ENCODE results near the gene DUSP16. TPM values are rescaled to one million over a fixed set of nuclear protein-coding genes. Genes with fewer than 3 reads are reported as not detected.

The DUSP16 gene
- total and polyA plus RNA-seq, 4 experiments from 2014 or later = 16.8 to 125 (median 72.5) TPM

GRCh38 chr12:12563290-12563928 lies 746 bp upstream of the DUSP16 start:
- ChIA-PET POLR2A (ENCODE audit: partially characterized antibody) (interaction anchor here (0.5 to 2.9 kb wide), 46 partner anchors 9 to 562 kb away, joined by 3 to 50 read pairs (median 4); partner anchors contain the start of genes BORCS5, CDKN1B and CREBL2), CTCF (ENCODE audit: partially characterized antibody) (interaction anchor here (0.6 to 4.2 kb wide), 25 partner anchors 8 to 206 kb away, joined by 3 to 88 read pairs (median 6); partner anchors contain the start of gene CREBL2)
- H3K36me3 Mint-ChIP-seq = peaks cover 5 to 14% of the 10 kb centered on the region in 2 donors
- peak overlapping the region; percentile 95 to 99 (median 99) for H3K27ac Mint-ChIP-seq
- peak overlapping the region; percentile 86 to 95 (median 92) for H3K4me3 Mint-ChIP-seq
- intact Hi-C loops (cut with micrococcal nuclease) = loop anchor here (2.0 to 5.0 kb wide), 2 partner anchors 89 to 249 kb away; partner anchors contain the start of gene DDX47
- H3K9me3 ChIP-seq (ENCODE audit: control insufficient read depth in 1 of 2, low read length in 2 of 2) = no peaks in the 10 kb centered on the region
- peaks cover 0 to 4% (median 0%) of the 10 kb centered on the region in 8 donors for H3K9me3 Mint-ChIP-seq
- H3K27me3 ChIP-seq (ENCODE audit: insufficient read depth, low read length) = no peaks in the 10 kb centered on the region
- H3K27ac ChIP-seq (ENCODE audit: low read depth, low read length) = peak overlapping the region; percentile 99
- no peaks in the 10 kb centered on the region for H3K27me3 Mint-ChIP-seq
- no peaks in the 10 kb centered on the region for H3K36me3 ChIP-seq (ENCODE audit: insufficient read depth, low read length)
- H3K4me1 ChIP-seq (ENCODE audit: insufficient read depth, low read length) = peaks cover 36% of the 10 kb centered on the region
- peak overlapping the region; percentile 42 to 73 for H3K4me3 ChIP-seq (ENCODE audit: low read length in 2 of 2)
- DNase-seq = no peak
- H3K4me1 Mint-ChIP-seq = peaks cover 19 to 44% (median 32%) of the 10 kb centered on the region in 4 donors

- Mint-ChIP-seq H3K36me3 (peaks cover 5 to 14% of the 10 kb centered on the region in 2 donors), H3K27me3 (no peaks in the 10 kb centered on the region), H3K4me3 (peak overlapping the region; percentile 84 to 95 (median 91)), H3K27ac (peak overlapping the region; percentile 95 to 99 (median 98)), H3K4me1 (peaks cover 28 to 54% (median 40%) of the 10 kb centered on the region in 4 donors), H3K9me3 (peaks cover 0 to 2% (median 0%) of the 10 kb centered on the region in 8 donors)
- Histone ChIP-seq H3K4me3 (ENCODE audit: low read length in 2 of 2) (peak overlapping the region in 1 of 2 donors; percentile 80), H3K27me3 (ENCODE audit: insufficient read depth, low read length) (no peaks in the 10 kb centered on the region), H3K4me1 (ENCODE audit: insufficient read depth, low read length) (peaks cover 45% of the 10 kb centered on the region), H3K36me3 (ENCODE audit: insufficient read depth, low read length) (no peaks in the 10 kb centered on the region), H3K27ac (ENCODE audit: low read depth, low read length) (peak overlapping the region; percentile 99), H3K9me3 (ENCODE audit: control insufficient read depth in 1 of 2, low read length in 2 of 2) (no peaks in the 10 kb centered on the region)
- intact Hi-C loops (cut with micrococcal nuclease) = loop anchor here (1.0 to 5.0 kb wide), 3 partner anchors 49 to 250 kb away; partner anchors contain the start of genes CREBL2 and DDX47
- POLR2A ChIA-PET (ENCODE audit: partially characterized antibody) = interaction anchor here (1.0 to 4.5 kb wide), 46 partner anchors 13 to 205 kb away, joined by 3 to 75 read pairs (median 12); partner anchors contain the start of genes BORCS5, CDKN1B and CREBL2
- DNase-seq = no peak
- CTCF ChIA-PET (ENCODE audit: partially characterized antibody) = interaction anchor here (0.9 to 4.2 kb wide), 8 partner anchors 55 to 185 kb away, joined by 3 to 88 read pairs (median 4); no protein-coding TSS in a partner anchor
Measured at GRCh38 chr12:12562016-12562483, 613 bp downstream of the DUSP16 start.

GRCh38 chr12:12561371-12562015 lies 1.2 kb downstream of the DUSP16 start:
- Histone ChIP-seq H3K9me3 (ENCODE audit: control insufficient read depth in 1 of 2, low read length in 2 of 2) (no peaks in the 10 kb centered on the region), H3K27me3 (ENCODE audit: insufficient read depth, low read length) (no peaks in the 10 kb centered on the region), H3K36me3 (ENCODE audit: insufficient read depth, low read length) (no peaks in the 10 kb centered on the region), H3K27ac (ENCODE audit: low read depth, low read length) (peak overlapping the region; percentile 99), H3K4me3 (ENCODE audit: low read length in 2 of 2) (peak overlapping the region; percentile 80 to 85), H3K4me1 (ENCODE audit: insufficient read depth, low read length) (peaks cover 51% of the 10 kb centered on the region)
- CTCF ChIA-PET (ENCODE audit: partially characterized antibody) = interaction anchor here (0.9 to 2.0 kb wide), 10 partner anchors 14 to 187 kb away, joined by 3 to 7 read pairs (median 4); no protein-coding TSS in a partner anchor
- Mint-ChIP-seq H3K9me3 (peaks cover 0 to 2% (median 0%) of the 10 kb centered on the region in 8 donors), H3K36me3 (peaks cover 5 to 14% of the 10 kb centered on the region in 2 donors), H3K27me3 (no peaks in the 10 kb centered on the region), H3K4me1 (peaks cover 31 to 60% (median 44%) of the 10 kb centered on the region in 4 donors), H3K4me3 (peak overlapping the region; percentile 80 to 95 (median 93)), H3K27ac (peak overlapping the region; percentile 96 to 99 (median 97))
- DNase-seq = peak in 1 of 5 donors; percentile 62
- intact Hi-C loops (cut with micrococcal nuclease) = loop anchor here (1.0 to 5.0 kb wide), 15 partner anchors 9 to 251 kb away; partner anchors contain the start of genes BORCS5, CREBL2, DDX47 and GPR19
- POLR2A ChIA-PET (ENCODE audit: partially characterized antibody) = interaction anchor here (0.7 to 4.5 kb wide), 45 partner anchors 9 to 231 kb away, joined by 3 to 75 read pairs (median 5); partner anchors contain the start of genes BORCS5, CDKN1B and CREBL2

DNA sequence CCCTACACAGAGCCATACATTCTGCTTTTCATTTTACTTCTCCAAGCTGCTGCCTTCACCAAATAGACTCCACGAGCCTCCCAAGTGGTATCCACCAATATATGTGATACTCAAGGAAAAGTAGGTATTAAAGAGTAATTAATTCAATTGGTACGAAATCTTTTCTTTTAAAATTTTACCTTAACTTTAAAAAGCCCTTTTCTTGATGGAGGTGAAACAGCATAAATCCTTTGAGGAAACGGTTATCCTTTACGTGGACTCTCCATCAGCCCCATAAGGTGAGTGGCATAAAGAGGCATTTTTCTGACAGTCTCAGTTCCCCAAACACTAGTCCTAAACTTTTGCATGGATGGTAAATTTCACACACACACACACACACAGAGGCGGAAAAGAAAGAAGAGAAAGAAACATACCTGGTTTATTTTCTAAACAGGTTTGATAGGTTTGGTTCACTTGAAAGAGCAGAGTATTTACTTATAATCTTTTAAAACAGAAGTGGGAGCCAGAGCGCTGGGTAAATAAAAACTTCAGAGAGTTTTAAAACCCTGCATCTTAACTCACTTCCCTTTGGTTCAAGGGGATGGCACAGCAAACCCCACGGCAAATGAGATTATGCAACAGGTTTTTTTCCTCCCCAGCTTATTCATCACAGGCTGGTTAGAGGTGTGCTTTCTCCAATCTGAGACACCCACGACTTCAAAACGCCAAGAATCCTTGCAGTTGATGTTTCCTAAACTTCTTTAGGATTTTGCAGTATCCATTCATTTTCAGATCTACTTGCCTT lies 1.9 kb downstream of the DUSP16 start:
- Mint-ChIP-seq H3K27me3 (no peaks in the 10 kb centered on the region), H3K27ac (peak overlapping the region; percentile 96 to 99 (median 97)), H3K36me3 (peaks cover 5 to 14% of the 10 kb centered on the region in 2 donors), H3K4me1 (peaks cover 31 to 61% (median 44%) of the 10 kb centered on the region in 4 donors), H3K9me3 (peaks cover 0 to 2% (median 0%) of the 10 kb centered on the region in 8 donors), H3K4me3 (peak overlapping the region; percentile 80 to 95 (median 88))
- ChIA-PET CTCF (ENCODE audit: partially characterized antibody) (interaction anchor here (0.5 to 2.0 kb wide), 11 partner anchors 13 to 186 kb away, joined by 3 to 7 read pairs (median 3); no protein-coding TSS in a partner anchor), POLR2A (ENCODE audit: partially characterized antibody) (interaction anchor here (0.7 to 4.5 kb wide), 48 partner anchors 8 to 232 kb away, joined by 3 to 75 read pairs (median 5); partner anchors contain the start of genes BORCS5, CDKN1B and CREBL2)
- no peaks in the 10 kb centered on the region for H3K9me3 ChIP-seq (ENCODE audit: control insufficient read depth in 1 of 2, low read length in 2 of 2)
- no peaks in the 10 kb centered on the region for H3K36me3 ChIP-seq (ENCODE audit: insufficient read depth, low read length)
- H3K27ac ChIP-seq (ENCODE audit: low read depth, low read length) = peak overlapping the region; percentile 99
- DNase-seq = peak; percentile 84 to 90 (median 88)
- intact Hi-C loops (cut with micrococcal nuclease) = loop anchor here (1.0 to 5.0 kb wide), 13 partner anchors 8 to 252 kb away; partner anchors contain the start of genes BORCS5, DDX47 and GPR19
- peak overlapping the region; percentile 80 to 85 for H3K4me3 ChIP-seq (ENCODE audit: low read length in 2 of 2)
- H3K4me1 ChIP-seq (ENCODE audit: insufficient read depth, low read length) = peaks cover 53% of the 10 kb centered on the region
- no peaks in the 10 kb centered on the region for H3K27me3 ChIP-seq (ENCODE audit: insufficient read depth, low read length)

- POLR2A ChIA-PET (ENCODE audit: partially characterized antibody) = interaction anchor here (0.9 to 4.5 kb wide), 17 partner anchors 13 to 249 kb away, joined by 3 to 75 read pairs (median 11); partner anchors contain the start of genes BORCS5 and CDKN1B
- peaks cover 0 to 2% (median 0%) of the 10 kb centered on the region in 8 donors for H3K9me3 Mint-ChIP-seq
- H3K36me3 Mint-ChIP-seq = peaks cover 8 to 15% of the 10 kb centered on the region in 2 donors
- CTCF ChIA-PET (ENCODE audit: partially characterized antibody) = interaction anchor here (1.1 to 2.0 kb wide), 6 partner anchors 12 to 183 kb away, joined by 3 to 7 read pairs (median 4); no protein-coding TSS in a partner anchor
- Histone ChIP-seq H3K27me3 (ENCODE audit: insufficient read depth, low read length) (no peaks in the 10 kb centered on the region), H3K27ac (ENCODE audit: low read depth, low read length) (peak overlapping the region; percentile 99), H3K4me3 (ENCODE audit: low read length in 2 of 2) (peak overlapping the region in 1 of 2 donors; percentile 80), H3K4me1 (ENCODE audit: insufficient read depth, low read length) (peaks cover 61% of the 10 kb centered on the region), H3K9me3 (ENCODE audit: control insufficient read depth in 1 of 2, low read length in 2 of 2) (no peaks in the 10 kb centered on the region), H3K36me3 (ENCODE audit: insufficient read depth, low read length) (no peaks in the 10 kb centered on the region)
- peak overlapping the region; percentile 42 to 95 (median 86) for H3K4me3 Mint-ChIP-seq
- intact Hi-C loops (cut with micrococcal nuclease) = loop anchor here (2.0 to 5.0 kb wide), 6 partner anchors 13 to 252 kb away; partner anchors contain the start of gene DDX47
- no peak for DNase-seq
- peak overlapping the region; percentile 69 to 99 (median 95) for H3K27ac Mint-ChIP-seq
- H3K27me3 Mint-ChIP-seq = no peaks in the 10 kb centered on the region
- peaks cover 35 to 68% (median 52%) of the 10 kb centered on the region in 4 donors for H3K4me1 Mint-ChIP-seq
Measured at GRCh38 chr12:12559719-12560296, 2.9 kb downstream of the DUSP16 start.
